Right atrium auricular region (tissue), 2 donors: ENCODE data around the gene ETDA. TPM values are rescaled to one million over a fixed set of nuclear protein-coding genes. Genes with fewer than 3 reads are reported as not detected.
"Not testable (repeated sequence)": the region's sequence is repeated elsewhere in the genome, so short reads cannot be mapped to it uniquely, and the experiment has no call there.

ENCODE experiments used
- DNase-seq: peaks from one replicate; pipeline ENCODE4 v3.0.0-alpha.2; 2019; ENCODE audit warnings: low spot score
- H3K27ac ChIP-seq, 2 donors: fragments of 200-600 bp; sonication (generic); 1 replicate in 1 of 2; 2 replicates in 1 of 2; pipeline ENCODE4 v1.5.1; 2016 to 2019
- H3K27me3 ChIP-seq, 2 donors: fragments of 200-600 bp; sonication (generic); one replicate each; pipeline versions ENCODE4 v1.5.1 to v1.6.0; 2017 to 2019
- H3K36me3 ChIP-seq: fragments of 200-600 bp; sonication (generic); one replicate; pipeline ENCODE4 v1.5.1; 2016
- H3K4me1 ChIP-seq, 2 donors: fragments of 200-600 bp; sonication (generic); one replicate each; pipeline versions ENCODE4 v1.5.1 to v1.6.0; 2017 to 2019
- H3K4me3 ChIP-seq, 2 donors: fragments of 200-600 bp; sonication (generic); 1 replicate in 1 of 2; 2 replicates in 1 of 2; pipeline ENCODE4 v1.5.1; 2017 to 2019; ENCODE audit warnings: mild to moderate bottlenecking in 1 of 2, moderate library complexity in 1 of 2
- H3K9me3 ChIP-seq, 2 donors: fragments of 200-600 bp; sonication (generic); one replicate each; pipeline ENCODE4 v1.5.1; 2019
- total RNA-seq, 2 donors: library from RNA; depleted of rRNA; stranded (reverse); fragments of >200 nt; gene quantifications; one replicate each; pipeline ENCODE4 v1.1.0, GENCODE V29; 2016
- TF ChIP-seq, protein P1 (sequence below), 2 donors: fragments of 200-600 bp; sonication (generic); IDR thresholded peaks; one replicate each; pipeline ENCODE4 v1.5.1; 2019; ENCODE audit warnings: antibody characterized with exemption in 2 of 2

Gene ETDA
- total RNA-seq = not detected

DNA sequence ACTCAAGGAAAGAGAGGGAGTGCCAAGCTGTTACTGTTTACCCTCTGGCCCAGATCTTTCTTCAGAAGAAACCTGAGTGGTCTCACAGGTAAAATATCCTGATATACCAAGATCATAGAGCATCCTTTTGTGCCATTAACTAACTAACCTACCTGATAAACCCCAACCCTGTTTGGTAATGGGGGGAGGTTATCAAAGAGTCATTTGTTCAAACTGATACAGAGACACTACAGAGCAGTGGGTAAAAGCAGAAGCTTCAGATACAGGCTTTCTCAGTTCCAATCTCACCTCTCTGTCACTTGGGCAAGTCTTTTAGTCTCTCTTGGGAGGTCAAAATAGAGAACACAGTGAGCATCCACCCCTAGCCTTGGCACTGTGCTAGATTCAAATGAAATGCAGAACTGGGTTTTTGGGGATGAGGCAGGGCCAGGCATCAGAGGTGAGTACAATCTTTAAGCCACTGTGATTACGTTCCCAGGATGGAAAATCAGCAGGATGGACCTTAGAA lies at the start of gene ETDA:
Gene ETDA (plus strand): TSS at position 51 of the 508 bp plus-strand sequence. CDS start 1,216 bp downstream, outside the sequence.
- DNase-seq, H3K36me3 ChIP-seq, H3K27me3 ChIP-seq, H3K9me3 ChIP-seq, H3K4me1 ChIP-seq, H3K27ac ChIP-seq, H3K4me3 ChIP-seq: not testable (repeated sequence)

DNA sequence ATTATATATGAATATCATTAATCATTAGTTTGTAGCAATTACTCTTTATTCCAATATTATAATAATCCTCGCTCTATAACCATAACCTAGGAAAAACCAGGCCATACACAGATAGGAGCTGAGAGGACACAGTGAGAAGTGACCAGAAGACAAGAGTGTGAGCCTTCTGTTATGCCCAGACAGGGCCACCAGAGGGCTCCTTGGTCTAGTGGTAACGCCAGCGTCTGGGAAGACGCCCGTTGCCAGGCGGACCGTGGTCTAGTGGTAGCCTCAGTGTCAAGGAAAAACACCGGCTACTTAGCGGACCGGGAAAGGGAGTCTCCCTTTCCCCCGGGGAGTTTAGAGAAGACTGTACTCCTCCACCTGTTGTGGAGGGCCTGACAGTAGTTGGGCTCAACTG lies 45.4 kb upstream of the ETDA start:
- TF ChIP-seq, protein P1, sequence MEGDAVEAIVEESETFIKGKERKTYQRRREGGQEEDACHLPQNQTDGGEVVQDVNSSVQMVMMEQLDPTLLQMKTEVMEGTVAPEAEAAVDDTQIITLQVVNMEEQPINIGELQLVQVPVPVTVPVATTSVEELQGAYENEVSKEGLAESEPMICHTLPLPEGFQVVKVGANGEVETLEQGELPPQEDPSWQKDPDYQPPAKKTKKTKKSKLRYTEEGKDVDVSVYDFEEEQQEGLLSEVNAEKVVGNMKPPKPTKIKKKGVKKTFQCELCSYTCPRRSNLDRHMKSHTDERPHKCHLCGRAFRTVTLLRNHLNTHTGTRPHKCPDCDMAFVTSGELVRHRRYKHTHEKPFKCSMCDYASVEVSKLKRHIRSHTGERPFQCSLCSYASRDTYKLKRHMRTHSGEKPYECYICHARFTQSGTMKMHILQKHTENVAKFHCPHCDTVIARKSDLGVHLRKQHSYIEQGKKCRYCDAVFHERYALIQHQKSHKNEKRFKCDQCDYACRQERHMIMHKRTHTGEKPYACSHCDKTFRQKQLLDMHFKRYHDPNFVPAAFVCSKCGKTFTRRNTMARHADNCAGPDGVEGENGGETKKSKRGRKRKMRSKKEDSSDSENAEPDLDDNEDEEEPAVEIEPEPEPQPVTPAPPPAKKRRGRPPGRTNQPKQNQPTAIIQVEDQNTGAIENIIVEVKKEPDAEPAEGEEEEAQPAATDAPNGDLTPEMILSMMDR (IDR thresholded peaks at IDR 0.05) = peak; percentile 16 to 52
- not testable (repeated sequence) for H3K9me3 ChIP-seq, H3K4me3 ChIP-seq, H3K36me3 ChIP-seq, H3K4me1 ChIP-seq, H3K27me3 ChIP-seq, DNase-seq, H3K27ac ChIP-seq

DNA sequence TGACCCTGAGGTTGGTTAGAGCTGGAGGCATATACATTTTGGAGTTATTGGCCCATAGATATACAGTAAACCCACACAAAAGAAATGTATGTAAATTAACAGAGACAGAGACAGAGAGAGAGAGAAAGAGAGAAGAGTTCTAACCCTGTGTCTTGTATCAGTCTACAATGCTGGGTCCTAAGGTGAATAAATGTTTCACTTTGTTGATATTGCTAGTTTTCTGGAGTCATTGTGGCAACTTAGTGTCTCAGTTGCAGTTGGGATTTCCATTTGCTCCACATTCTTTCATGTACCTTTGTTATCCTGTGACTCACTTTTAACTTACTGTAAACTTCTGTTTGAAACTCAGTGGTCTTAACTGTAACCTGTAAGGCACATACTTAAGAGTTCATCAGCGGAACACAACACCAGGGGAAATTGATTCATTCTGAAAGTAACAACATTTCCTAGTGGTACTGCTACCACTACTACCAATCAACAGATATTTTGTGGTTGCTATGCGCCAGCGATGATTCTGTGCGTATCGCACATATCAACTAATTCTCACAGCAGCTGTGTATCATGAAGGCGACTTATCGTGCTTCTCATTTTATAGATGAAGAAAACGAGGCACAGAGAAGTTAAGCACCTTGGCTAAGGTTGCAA lies 38.5 kb upstream of the ETDA start:
- H3K4me3 ChIP-seq = no peak overlapping the region
- DNase-seq = no peak
- H3K4me1 ChIP-seq = no peaks in the 10 kb centered on the region
- no peaks in the 10 kb centered on the region for H3K36me3 ChIP-seq
- TF ChIP-seq, protein P1 (IDR thresholded peaks at IDR 0.05) = no peak
- no peaks in the 10 kb centered on the region for H3K9me3 ChIP-seq
- H3K27ac ChIP-seq = no peak overlapping the region
- no peaks in the 10 kb centered on the region for H3K27me3 ChIP-seq

DNA sequence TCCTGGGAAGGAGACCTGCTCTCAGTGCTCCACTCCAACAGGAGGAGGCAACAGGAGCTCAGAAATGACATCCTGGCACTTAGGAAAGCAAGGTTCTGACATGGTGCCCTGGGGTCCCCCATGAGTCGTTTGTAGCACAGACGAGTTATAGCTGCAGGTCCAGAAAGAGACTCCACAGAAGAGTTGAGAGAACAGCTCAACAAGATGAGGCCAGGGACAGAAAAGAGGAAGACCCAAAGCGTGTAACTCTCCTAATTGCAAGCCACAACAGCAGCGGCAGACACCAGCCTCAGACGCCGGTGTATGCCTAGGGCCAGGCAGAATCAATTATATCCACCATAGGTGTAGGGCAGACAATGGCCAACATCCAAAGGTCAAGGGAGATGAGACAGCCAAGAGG lies 5.9 kb upstream of the ETDA start:
- H3K27me3 ChIP-seq, H3K36me3 ChIP-seq, DNase-seq, H3K4me3 ChIP-seq, H3K27ac ChIP-seq, H3K4me1 ChIP-seq, H3K9me3 ChIP-seq: not testable (repeated sequence)

DNA sequence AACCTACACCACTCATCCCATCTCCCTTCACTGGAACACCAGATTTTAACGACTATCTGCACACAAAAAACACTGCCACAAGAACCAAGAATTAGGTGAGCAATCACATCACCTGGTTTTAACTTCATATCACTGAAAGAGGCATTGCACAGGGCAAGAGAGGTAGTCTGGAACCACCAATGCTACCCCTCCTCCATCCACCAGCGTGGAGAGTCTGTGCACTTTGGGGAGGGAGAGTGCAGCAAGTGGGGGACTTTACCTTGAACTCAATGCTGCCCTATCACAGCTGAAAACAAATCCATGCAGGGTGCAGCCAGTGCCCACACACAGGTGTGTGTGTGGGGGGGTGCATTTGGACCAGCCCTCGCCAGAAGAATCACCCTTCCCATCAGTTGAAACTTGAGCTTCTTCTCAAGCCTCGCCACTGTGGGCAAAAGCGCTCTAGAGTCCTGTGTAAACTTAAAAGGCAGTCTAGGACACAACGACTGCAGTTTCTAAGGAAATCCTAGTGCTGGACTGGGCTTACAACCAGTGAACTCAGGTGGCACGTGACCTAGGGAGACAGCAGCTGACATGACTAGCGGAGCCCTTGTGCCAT lies 4.3 kb downstream of the ETDA start:
- not testable (repeated sequence) for H3K9me3 ChIP-seq, H3K36me3 ChIP-seq, H3K4me1 ChIP-seq, H3K27ac ChIP-seq, DNase-seq, H3K27me3 ChIP-seq, H3K4me3 ChIP-seq

DNA sequence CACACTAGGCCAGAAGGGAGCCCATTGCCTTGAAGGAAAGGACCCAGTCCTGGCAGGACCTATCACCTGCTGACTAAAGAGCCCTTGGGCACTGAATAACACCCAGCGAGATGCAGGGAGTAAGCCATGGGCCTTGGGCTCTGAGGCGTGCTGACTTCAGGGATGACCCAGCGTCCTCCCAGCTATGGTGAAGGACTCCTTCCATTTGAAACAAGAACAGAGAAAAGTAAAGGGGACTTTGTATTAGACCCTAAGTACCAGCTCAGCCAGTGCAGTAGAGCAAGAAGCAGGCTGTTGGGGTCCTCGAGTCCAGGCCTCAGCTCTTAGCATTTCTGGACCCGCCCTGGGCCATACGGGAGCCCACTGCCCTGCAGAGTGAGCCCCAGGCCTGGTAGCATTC lies 5.1 kb downstream of the ETDA start:
- no peaks in the 10 kb centered on the region for H3K36me3 ChIP-seq
- H3K4me1 ChIP-seq = no peaks in the 10 kb centered on the region
- H3K4me3 ChIP-seq = no peak overlapping the region
- no peak for DNase-seq
- no peaks in the 10 kb centered on the region for H3K9me3 ChIP-seq
- no peak overlapping the region for H3K27ac ChIP-seq
- TF ChIP-seq, protein P1 (IDR thresholded peaks at IDR 0.05) = no peak
- H3K27me3 ChIP-seq = no peaks in the 10 kb centered on the region

DNA sequence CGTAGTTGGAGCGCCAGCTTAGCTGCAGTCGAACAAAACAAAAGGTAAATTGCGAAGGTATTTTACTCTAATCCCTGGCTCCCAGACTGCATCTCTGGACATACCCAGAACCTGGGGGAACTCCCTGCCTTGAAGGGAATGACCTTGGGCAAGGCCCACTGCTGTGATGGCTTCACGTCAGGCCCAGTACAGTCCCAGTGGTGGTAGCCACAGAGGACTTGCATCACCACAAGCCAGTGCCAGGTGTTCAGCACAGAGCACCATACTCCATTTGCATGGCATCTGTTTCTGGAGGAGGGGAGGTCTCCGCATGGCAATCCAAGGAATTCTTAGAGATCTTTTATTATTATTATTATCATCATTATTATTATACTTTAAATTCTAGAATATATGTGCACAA lies 5.6 kb downstream of the ETDA start:
- Histone ChIP-seq H3K27ac (no peak overlapping the region), H3K36me3 (no peaks in the 10 kb centered on the region), H3K4me1 (no peaks in the 10 kb centered on the region), H3K27me3 (no peaks in the 10 kb centered on the region), H3K9me3 (no peaks in the 10 kb centered on the region), H3K4me3 (no peak overlapping the region)
- TF ChIP-seq, protein P1 (IDR thresholded peaks at IDR 0.05) = no peak
- DNase-seq = no peak

DNA sequence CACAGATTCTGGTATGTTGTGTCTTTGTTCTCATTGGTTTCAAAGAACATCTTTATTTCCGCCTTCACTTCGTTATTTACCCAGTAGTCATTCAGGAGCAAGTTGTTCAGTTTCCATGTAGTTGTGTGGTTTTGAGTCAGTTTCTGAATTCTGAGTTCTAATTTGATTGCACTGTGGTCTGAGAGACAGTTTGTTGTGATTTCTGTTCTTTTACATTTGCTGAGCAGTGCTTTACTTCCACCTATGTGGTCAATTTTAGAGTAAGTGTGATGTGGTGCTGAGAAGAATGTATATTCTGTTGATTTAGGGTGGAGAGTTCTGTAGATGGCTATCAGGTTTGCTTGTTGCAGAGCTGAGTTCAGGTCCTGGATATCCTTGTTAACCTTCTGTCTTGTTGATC lies 9.1 kb downstream of the ETDA start:
- peaks cover 0 to 11% of the 10 kb centered on the region in 2 donors for H3K9me3 ChIP-seq
- DNase-seq, H3K4me3 ChIP-seq, H3K27me3 ChIP-seq, H3K27ac ChIP-seq, H3K36me3 ChIP-seq, H3K4me1 ChIP-seq: not testable (repeated sequence)

DNA sequence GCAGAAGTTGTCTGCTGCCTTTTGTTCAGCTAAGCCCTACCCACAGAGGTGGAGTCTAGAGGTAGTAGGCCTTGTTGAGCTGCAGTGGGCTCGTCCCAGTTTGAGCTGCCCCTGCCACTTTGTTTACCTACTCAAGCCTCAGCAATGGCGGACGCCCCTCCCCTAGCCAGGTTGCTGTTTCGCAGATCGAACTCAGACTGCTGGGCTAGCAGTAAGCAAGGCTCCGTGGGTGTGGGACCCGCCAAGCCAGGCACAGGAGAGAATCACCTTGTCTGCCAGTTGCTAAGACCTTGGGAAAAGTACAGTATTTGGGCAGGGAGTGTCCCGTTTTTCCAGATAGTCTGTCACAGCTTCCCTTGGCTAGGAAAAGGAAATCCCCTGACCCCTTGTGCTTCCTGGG lies 11.5 kb downstream of the ETDA start:
- DNase-seq, H3K27ac ChIP-seq, H3K4me1 ChIP-seq, H3K27me3 ChIP-seq, H3K36me3 ChIP-seq, H3K4me3 ChIP-seq: not testable (repeated sequence)
- H3K9me3 ChIP-seq = peaks cover 0 to 16% of the 10 kb centered on the region in 2 donors
